Effector memory CD4-positive, alpha-beta T cell (primary cell): ENCODE data around the gene ERICH2.

Experiments
- DNase-seq, 3 donors: peaks; one replicate each; pipeline ENCODE4 v3.0.0-alpha.2; 2020
- H3K27ac ChIP-seq: 2 replicates; pipeline ENCODE4 v1.7.0; 2013; ENCODE audit warnings: mild to moderate bottlenecking, low read length, moderate library complexity; ENCODE audit not compliant: insufficient read depth, poor library complexity, severe bottlenecking
- H3K27me3 ChIP-seq: replicated peaks from 2 replicates; pipeline ENCODE4 v1.7.0; 2013; ENCODE audit warnings: mild to moderate bottlenecking, low read length; ENCODE audit not compliant: insufficient read depth, control insufficient read depth, poor library complexity, severe bottlenecking
- H3K36me3 ChIP-seq: 2 replicates; pipeline ENCODE4 v1.7.0; 2013; ENCODE audit warnings: mild to moderate bottlenecking, low read length, moderate library complexity; ENCODE audit not compliant: control insufficient read depth, insufficient read depth
- H3K4me1 ChIP-seq: 2 replicates; pipeline ENCODE4 v1.7.0; 2013; ENCODE audit warnings: low read length, mild to moderate bottlenecking; ENCODE audit not compliant: control insufficient read depth, insufficient read depth, poor library complexity, severe bottlenecking
- H3K4me3 ChIP-seq: 2 replicates; pipeline ENCODE4 v1.7.0; 2013; ENCODE audit warnings: low read length, low read depth, mild to moderate bottlenecking; ENCODE audit not compliant: insufficient read depth, poor library complexity, severe bottlenecking
- H3K9me3 ChIP-seq: 2 replicates; pipeline ENCODE4 v1.7.0; 2013; ENCODE audit warnings: mild to moderate bottlenecking, low read length, moderate library complexity; ENCODE audit not compliant: control insufficient read depth

The ERICH2 gene

GRCh38 chr2:170822290-170823087, 52.3 kb downstream of the ERICH2 start:
- Histone ChIP-seq H3K27me3 (peaks cover 65% of the 10 kb centered on the region), H3K27ac (no peak overlapping the region), H3K4me3 (peak overlapping the region; percentile 47), H3K4me1 (peaks cover 50% of the 10 kb centered on the region), H3K36me3 (no peaks in the 10 kb centered on the region), H3K9me3 (no peaks in the 10 kb centered on the region)
- DNase-seq, result no peak

GRCh38 chr2:170823088-170823897, 53.1 kb downstream of the ERICH2 start:
- Histone ChIP-seq H3K4me3 (peak overlapping the region; percentile 29), H3K27ac (no peak overlapping the region), H3K9me3 (no peaks in the 10 kb centered on the region), H3K27me3 (peaks cover 57% of the 10 kb centered on the region), H3K4me1 (peaks cover 43% of the 10 kb centered on the region), H3K36me3 (no peaks in the 10 kb centered on the region)
- DNase-seq, result no peak

- H3K9me3 ChIP-seq, result no peaks in the 10 kb centered on the region
- H3K27ac ChIP-seq, result no peak overlapping the region
- H3K36me3 ChIP-seq, result no peaks in the 10 kb centered on the region
- peaks cover 52% of the 10 kb centered on the region for H3K27me3 ChIP-seq
- peaks cover 38% of the 10 kb centered on the region for H3K4me1 ChIP-seq
- no peak for DNase-seq
- no peak overlapping the region for H3K4me3 ChIP-seq
Measured at GRCh38 chr2:170823898-170824215, 53.7 kb downstream of the ERICH2 start.

GRCh38 chr2:170824526-170825015, 54.4 kb downstream of the ERICH2 start:
- no peaks in the 10 kb centered on the region for H3K36me3 ChIP-seq
- H3K4me1 ChIP-seq, result peaks cover 37% of the 10 kb centered on the region
- H3K4me3 ChIP-seq, result no peak overlapping the region
- no peak for DNase-seq
- H3K27me3 ChIP-seq, result peaks cover 44% of the 10 kb centered on the region
- no peaks in the 10 kb centered on the region for H3K9me3 ChIP-seq
- no peak overlapping the region for H3K27ac ChIP-seq

GRCh38 chr2:170827841-170828532, 57.8 kb downstream of the ERICH2 start:
- H3K27ac ChIP-seq, result no peak overlapping the region
- peaks cover 9% of the 10 kb centered on the region for H3K4me1 ChIP-seq
- DNase-seq, result no peak
- H3K27me3 ChIP-seq, result peaks cover 13% of the 10 kb centered on the region
- H3K9me3 ChIP-seq, result no peaks in the 10 kb centered on the region
- no peaks in the 10 kb centered on the region for H3K36me3 ChIP-seq
- no peak overlapping the region for H3K4me3 ChIP-seq

GRCh38 chr2:170828533-170828916, 58.3 kb downstream of the ERICH2 start:
- H3K27me3 ChIP-seq, result peaks cover 9% of the 10 kb centered on the region
- H3K27ac ChIP-seq, result no peak overlapping the region

GRCh38 chr2:170829036-170829435, 58.9 kb downstream of the ERICH2 start:
- Histone ChIP-seq H3K27me3 (peaks cover 4% of the 10 kb centered on the region), H3K36me3 (no peaks in the 10 kb centered on the region), H3K4me1 (no peaks in the 10 kb centered on the region), H3K9me3 (no peaks in the 10 kb centered on the region), H3K27ac (no peak overlapping the region), H3K4me3 (no peak overlapping the region)
- DNase-seq, result no peak

More at GRCh38 chr2:170828533-170828916, 58.3 kb downstream of the ERICH2 start:
- no peak for DNase-seq
- no peaks in the 10 kb centered on the region for H3K36me3 ChIP-seq
- peaks cover 4% of the 10 kb centered on the region for H3K4me1 ChIP-seq
- H3K4me3 ChIP-seq, result no peak overlapping the region
- H3K9me3 ChIP-seq, result no peaks in the 10 kb centered on the region

- no peaks in the 10 kb centered on the region for H3K4me1 ChIP-seq
- H3K27me3 ChIP-seq, result no peaks in the 10 kb centered on the region
- no peaks in the 10 kb centered on the region for H3K36me3 ChIP-seq
- DNase-seq, result no peak
- H3K27ac ChIP-seq, result no peak overlapping the region
- no peak overlapping the region for H3K4me3 ChIP-seq
- H3K9me3 ChIP-seq, result no peaks in the 10 kb centered on the region
Measured at GRCh38 chr2:170830166-170830565, 60.0 kb downstream of the ERICH2 start.

- H3K27me3 ChIP-seq, result no peaks in the 10 kb centered on the region
- H3K27ac ChIP-seq, result no peak overlapping the region
- H3K4me3 ChIP-seq, result no peak overlapping the region
- H3K4me1 ChIP-seq, result no peaks in the 10 kb centered on the region
- no peaks in the 10 kb centered on the region for H3K9me3 ChIP-seq
- H3K36me3 ChIP-seq, result no peaks in the 10 kb centered on the region
- DNase-seq, result no peak
Measured at GRCh38 chr2:170831115-170831514, 60.9 kb downstream of the ERICH2 start.
